Measurements from ENCODE around the gene NMBR. TPM values are rescaled to one million over a fixed set of nuclear protein-coding genes. Genes with fewer than 3 reads are reported as not detected.

NMBR gene
- total RNA-seq, 1 experiment from 2014 or later = 0.35 TPM

GRCh38 chr6:142048593-142048980 lies 98.3 kb downstream of the NMBR start:
- no peaks in the 10 kb centered on the region for H4K20me1 ChIP-seq (ENCODE audit: insufficient read depth)
- no peak for DNase-seq
- ChIA-PET POLR2A (ENCODE audit: unreplicated experiment) (no interaction called here), CTCF (no interaction called here)
- no peak overlapping the region for H3K4me2 ChIP-seq
- H3K27me3 ChIP-seq (ENCODE audit: insufficient read depth, low read depth) = no peaks in the 10 kb centered on the region
- no TSS peak for BruUV-seq (replicated peaks)
- no peaks in the 10 kb centered on the region for H3K79me2 ChIP-seq (ENCODE audit: low read depth)
- intact Hi-C loops (cut with micrococcal nuclease; ENCODE audit: unreplicated experiment) = no loop called here
- H3K4me1 ChIP-seq (replicated peaks; ENCODE audit: insufficient read depth) = no peaks in the 10 kb centered on the region
- no peak overlapping the region for H2AFZ ChIP-seq
- H3K9me2 ChIP-seq (ENCODE audit: insufficient read depth) = no peaks in the 10 kb centered on the region
- TF ChIP-seq EZH2 (IDR thresholded peaks at IDR 0.05; ENCODE audit: low read depth) (no peak), CTCF (conservative IDR thresholded peaks at IDR 0.05) (no peak)
- H3K36me3 ChIP-seq (ENCODE audit: low read depth) = no peaks in the 10 kb centered on the region
- H3K27ac ChIP-seq = no peak overlapping the region
- H3K4me3 ChIP-seq = no peak overlapping the region
- H3K9me3 ChIP-seq (ENCODE audit: insufficient read depth, low read depth) = no peaks in the 10 kb centered on the region
- no peaks in the 10 kb centered on the region for H3F3A ChIP-seq (ENCODE audit: insufficient read depth, low read depth)

- no peak overlapping the region for H3K4me3 ChIP-seq
- ChIA-PET POLR2A (ENCODE audit: unreplicated experiment) (no interaction called here), CTCF (no interaction called here)
- no peaks in the 10 kb centered on the region for H3K36me3 ChIP-seq (ENCODE audit: low read depth)
- H2AFZ ChIP-seq = no peak overlapping the region
- H3K9me3 ChIP-seq (ENCODE audit: insufficient read depth, low read depth) = no peaks in the 10 kb centered on the region
- BruUV-seq (replicated peaks) = no TSS peak
- H3K9me2 ChIP-seq (ENCODE audit: insufficient read depth) = no peaks in the 10 kb centered on the region
- no peaks in the 10 kb centered on the region for H3K27me3 ChIP-seq (ENCODE audit: insufficient read depth, low read depth)
- TF ChIP-seq EZH2 (IDR thresholded peaks at IDR 0.05; ENCODE audit: low read depth) = no peak
- TF ChIP-seq CTCF (conservative IDR thresholded peaks at IDR 0.05) = no peak
- H4K20me1 ChIP-seq (ENCODE audit: insufficient read depth) = no peaks in the 10 kb centered on the region
- no peaks in the 10 kb centered on the region for H3K4me1 ChIP-seq (replicated peaks; ENCODE audit: insufficient read depth)
- H3K4me2 ChIP-seq = no peak overlapping the region
- no peak overlapping the region for H3K27ac ChIP-seq
- H3F3A ChIP-seq (ENCODE audit: insufficient read depth, low read depth) = no peaks in the 10 kb centered on the region
- intact Hi-C loops (cut with micrococcal nuclease; ENCODE audit: unreplicated experiment) = no loop called here
- no peak for DNase-seq
- H3K79me2 ChIP-seq (ENCODE audit: low read depth) = no peaks in the 10 kb centered on the region
Observed at GRCh38 chr6:142047934-142048592, 98.9 kb downstream of the NMBR start.

- POLR2A ChIA-PET (ENCODE audit: unreplicated experiment) = no interaction called here
- no peaks in the 10 kb centered on the region for H3K36me3 ChIP-seq (ENCODE audit: low read depth)
- TF ChIP-seq EZH2 (IDR thresholded peaks at IDR 0.05; ENCODE audit: low read depth) (no peak), CTCF (conservative IDR thresholded peaks at IDR 0.05) (peak; percentile 50)
- H3K9me2 ChIP-seq (ENCODE audit: insufficient read depth) = no peaks in the 10 kb centered on the region
- no peaks in the 10 kb centered on the region for H3F3A ChIP-seq (ENCODE audit: insufficient read depth, low read depth)
- no peaks in the 10 kb centered on the region for H4K20me1 ChIP-seq (ENCODE audit: insufficient read depth)
- H3K4me3 ChIP-seq = no peak overlapping the region
- H3K79me2 ChIP-seq (ENCODE audit: low read depth) = no peaks in the 10 kb centered on the region
- no peak overlapping the region for H3K27ac ChIP-seq
- no peaks in the 10 kb centered on the region for H3K27me3 ChIP-seq (ENCODE audit: insufficient read depth, low read depth)
- no peaks in the 10 kb centered on the region for H3K4me1 ChIP-seq (replicated peaks; ENCODE audit: insufficient read depth)
- no peak for DNase-seq
- no TSS peak for BruUV-seq (replicated peaks)
- intact Hi-C loops (cut with micrococcal nuclease; ENCODE audit: unreplicated experiment) = loop anchor here (1.0 kb wide), 1 partner anchor 56 kb away; no protein-coding TSS in a partner anchor
- no peak overlapping the region for H3K4me2 ChIP-seq
- no peak overlapping the region for H2AFZ ChIP-seq
- CTCF ChIA-PET = interaction anchor here (0.7 kb wide), 1 partner anchor 493 kb away, joined by 3 read pairs; no protein-coding TSS in a partner anchor
- H3K9me3 ChIP-seq (ENCODE audit: insufficient read depth, low read depth) = no peaks in the 10 kb centered on the region
Observed at GRCh38 chr6:142045380-142046278, 101.3 kb downstream of the NMBR start.
